T-helper 2 cell (primary cell): ENCODE measurements around the gene TMEM242.
"Not testable (repeated sequence)": the region's sequence is repeated elsewhere in the genome, so short reads cannot be mapped to it uniquely, and the experiment has no call there.

Experiments used
- DNase-seq, 5 experiments: peaks; one replicate each; pipeline versions ENCODE4 v3.0.0 to v3.0.0-alpha.2; 2012 to 2022
- total RNA-seq, 2 donors: gene quantifications; one replicate each; lab custom pipeline; 2026; lab: John Stamatoyannopoulos, UW

Gene TMEM242
- 9.4 to 19.5 reads per million in 2 donors for total RNA-seq

- DNase-seq, result peak; percentile 62 to 90 (median 74)
Measured at GRCh38 chr6:157323255-157323965, at the start of gene TMEM242. TSS of gene TMEM242 (minus strand) at chr6:157323519. CDS start at chr6:157323499, 20 bp downstream.

GRCh38 chr6:157372501-157373280 lies 49.4 kb upstream of the TMEM242 start:
- DNase-seq, result no peak

- DNase-seq, result no peak
Measured at GRCh38 chr6:157370755-157371154, 47.4 kb upstream of the TMEM242 start.

- no peak for DNase-seq
Measured at GRCh38 chr6:157368359-157369049, 45.2 kb upstream of the TMEM242 start.

GRCh38 chr6:157366648-157367047 lies 43.3 kb upstream of the TMEM242 start:
- DNase-seq, result no peak

- DNase-seq, result no peak
Measured at GRCh38 chr6:157364705-157365104, 41.4 kb upstream of the TMEM242 start.

- DNase-seq, result no peak
Measured at GRCh38 chr6:157361886-157362285, 38.6 kb upstream of the TMEM242 start.

GRCh38 chr6:157358287-157358686 lies 35.0 kb upstream of the TMEM242 start:
- DNase-seq, result no peak

- no peak for DNase-seq
Measured at GRCh38 chr6:157346373-157346772, 23.1 kb upstream of the TMEM242 start.

GRCh38 chr6:157343732-157344131 lies 20.4 kb upstream of the TMEM242 start:
- DNase-seq, result no peak

GRCh38 chr6:157339432-157339831 lies 16.1 kb upstream of the TMEM242 start:
- DNase-seq, result no peak

GRCh38 chr6:157337751-157338150 lies 14.4 kb upstream of the TMEM242 start:
- no peak for DNase-seq

GRCh38 chr6:157337276-157337675 lies 14.0 kb upstream of the TMEM242 start:
- not testable (repeated sequence) for DNase-seq

GRCh38 chr6:157335829-157336228 lies 12.5 kb upstream of the TMEM242 start:
- no peak for DNase-seq

- DNase-seq, result no peak
Measured at GRCh38 chr6:157333956-157334355, 10.6 kb upstream of the TMEM242 start.

GRCh38 chr6:157333537-157333936 lies 10.2 kb upstream of the TMEM242 start:
- no peak for DNase-seq

GRCh38 chr6:157332813-157333212 lies 9.5 kb upstream of the TMEM242 start:
- no peak for DNase-seq

GRCh38 chr6:157330831-157331230 lies 7.5 kb upstream of the TMEM242 start:
- DNase-seq, result no peak

- DNase-seq, result no peak
Measured at GRCh38 chr6:157329829-157330228, 6.5 kb upstream of the TMEM242 start.

- DNase-seq, result peak in 1 of 5 experiments; percentile 28
Measured at GRCh38 chr6:157328108-157328692, 4.9 kb upstream of the TMEM242 start.

- peak in 1 of 5 experiments; percentile 57 for DNase-seq
Measured at GRCh38 chr6:157326979-157327378, 3.7 kb upstream of the TMEM242 start.

- DNase-seq, result no peak
Measured at GRCh38 chr6:157325069-157325805, 1.9 kb upstream of the TMEM242 start.
